ENCODE results near the gene MEI1.

The MEI1 gene

GRCh38 chr22:41831383-41831782 lies 132.1 kb downstream of the MEI1 start:
- peaks cover 5% of the 10 kb centered on the region; the same call in 1 of the 2 replicates for H3K36me3 ChIP-seq (replicated peaks; ENCODE audit: insufficient read depth, low read length)
- DNase-seq: peak; percentile 35
- H4K20me1 ChIP-seq (ENCODE audit: insufficient read depth, low read length): no peaks in the 10 kb centered on the region
- H3K4me3 ChIP-seq (ENCODE audit: low read length): no peak overlapping the region
- peaks cover 44% of the 10 kb centered on the region for H3F3A ChIP-seq (ENCODE audit: insufficient read depth, low read length)
- peak overlapping the region; percentile 87; the same call in 1 of the 2 replicates for H3K27ac ChIP-seq (ENCODE audit: low read length)
- H2AFZ ChIP-seq (ENCODE audit: low read length): no peak overlapping the region
- peak overlapping the region; percentile 95; the same call in 1 of the 2 replicates for H3K4me2 ChIP-seq (ENCODE audit: low read depth, low read length)
- peaks cover 40% of the 10 kb centered on the region for H3K79me2 ChIP-seq (ENCODE audit: low read length)
- no peaks in the 10 kb centered on the region for H3K9me2 ChIP-seq (replicated peaks; ENCODE audit: insufficient read depth, low read length)
- H3K27me3 ChIP-seq (replicated peaks; ENCODE audit: insufficient read depth, low read length): no peaks in the 10 kb centered on the region
- H3K9me3 ChIP-seq (replicated peaks; ENCODE audit: insufficient read depth, low read length): no peaks in the 10 kb centered on the region
- TF ChIP-seq, protein P1, sequence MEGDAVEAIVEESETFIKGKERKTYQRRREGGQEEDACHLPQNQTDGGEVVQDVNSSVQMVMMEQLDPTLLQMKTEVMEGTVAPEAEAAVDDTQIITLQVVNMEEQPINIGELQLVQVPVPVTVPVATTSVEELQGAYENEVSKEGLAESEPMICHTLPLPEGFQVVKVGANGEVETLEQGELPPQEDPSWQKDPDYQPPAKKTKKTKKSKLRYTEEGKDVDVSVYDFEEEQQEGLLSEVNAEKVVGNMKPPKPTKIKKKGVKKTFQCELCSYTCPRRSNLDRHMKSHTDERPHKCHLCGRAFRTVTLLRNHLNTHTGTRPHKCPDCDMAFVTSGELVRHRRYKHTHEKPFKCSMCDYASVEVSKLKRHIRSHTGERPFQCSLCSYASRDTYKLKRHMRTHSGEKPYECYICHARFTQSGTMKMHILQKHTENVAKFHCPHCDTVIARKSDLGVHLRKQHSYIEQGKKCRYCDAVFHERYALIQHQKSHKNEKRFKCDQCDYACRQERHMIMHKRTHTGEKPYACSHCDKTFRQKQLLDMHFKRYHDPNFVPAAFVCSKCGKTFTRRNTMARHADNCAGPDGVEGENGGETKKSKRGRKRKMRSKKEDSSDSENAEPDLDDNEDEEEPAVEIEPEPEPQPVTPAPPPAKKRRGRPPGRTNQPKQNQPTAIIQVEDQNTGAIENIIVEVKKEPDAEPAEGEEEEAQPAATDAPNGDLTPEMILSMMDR (IDR thresholded peaks at IDR 0.05; ENCODE audit: low read length): no peak
- TF ChIP-seq EZH2phosphoT487 (IDR thresholded peaks at IDR 0.05; ENCODE audit: low read length) (no peak), EZH2 (optimal IDR thresholded peaks at IDR 0.05; ENCODE audit: low read depth, low read length) (no peak)
- H3K9ac ChIP-seq (ENCODE audit: low read length): no peak overlapping the region
- H3K4me1 ChIP-seq (ENCODE audit: low read length): peaks cover 45% of the 10 kb centered on the region

DNA sequence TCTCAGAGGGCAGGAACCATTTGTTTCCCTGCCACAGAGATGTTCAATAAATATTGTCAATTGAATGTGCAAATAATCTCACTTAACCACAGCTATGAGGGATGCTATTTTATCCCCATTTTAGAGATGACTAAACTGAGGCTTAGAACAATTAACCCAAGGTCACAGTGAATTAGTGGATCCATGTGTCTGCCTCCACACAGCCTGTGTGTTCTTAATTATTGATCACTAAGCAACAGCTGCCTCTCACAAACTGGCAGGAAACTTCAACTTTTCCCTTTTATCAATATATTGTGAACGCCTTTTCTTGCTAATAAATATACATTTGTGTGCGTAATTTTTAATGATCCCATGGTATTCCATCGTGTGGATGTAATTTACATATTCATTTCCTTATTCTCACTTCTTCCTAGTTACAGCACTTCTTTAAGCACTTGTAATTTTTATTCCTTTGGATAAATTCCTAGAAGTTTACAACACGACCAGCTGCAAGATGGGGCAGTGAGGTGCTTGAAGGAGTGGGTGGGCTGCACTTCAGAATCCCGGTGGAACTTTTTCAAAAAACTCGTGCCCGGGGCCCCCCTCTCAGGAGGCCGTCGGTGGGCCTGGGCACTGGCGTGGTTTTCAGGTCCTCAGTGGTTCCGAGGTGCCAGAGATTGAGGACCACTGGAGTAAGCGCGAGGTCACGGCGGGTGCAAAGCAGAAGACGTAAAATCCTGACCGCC lies 132.7 kb downstream of the MEI1 start:
- H2AFZ ChIP-seq (ENCODE audit: low read length): peak overlapping the region; percentile 23; the same call in 1 of the 2 replicates
- H3F3A ChIP-seq (ENCODE audit: insufficient read depth, low read length): peaks cover 39% of the 10 kb centered on the region
- no peaks in the 10 kb centered on the region for H3K9me3 ChIP-seq (replicated peaks; ENCODE audit: insufficient read depth, low read length)
- peak overlapping the region; percentile 95 for H3K4me2 ChIP-seq (ENCODE audit: low read depth, low read length)
- TF ChIP-seq EZH2 (optimal IDR thresholded peaks at IDR 0.05; ENCODE audit: low read depth, low read length) (no peak), EZH2phosphoT487 (IDR thresholded peaks at IDR 0.05; ENCODE audit: low read length) (no peak)
- TF ChIP-seq, protein P1 (IDR thresholded peaks at IDR 0.05; ENCODE audit: low read length): no peak
- H3K27me3 ChIP-seq (replicated peaks; ENCODE audit: insufficient read depth, low read length): no peaks in the 10 kb centered on the region
- peaks cover 46% of the 10 kb centered on the region for H3K79me2 ChIP-seq (ENCODE audit: low read length)
- peaks cover 43% of the 10 kb centered on the region for H3K4me1 ChIP-seq (ENCODE audit: low read length)
- peak overlapping the region; percentile 89 for H3K9ac ChIP-seq (ENCODE audit: low read length)
- no peaks in the 10 kb centered on the region for H3K9me2 ChIP-seq (replicated peaks; ENCODE audit: insufficient read depth, low read length)
- peaks cover 10% of the 10 kb centered on the region; the same call in 1 of the 2 replicates for H3K36me3 ChIP-seq (replicated peaks; ENCODE audit: insufficient read depth, low read length)
- peak overlapping the region; percentile 67 for H3K4me3 ChIP-seq (ENCODE audit: low read length)
- peak; percentile 9 for DNase-seq
- peaks cover 5% of the 10 kb centered on the region; the same call in 1 of the 2 replicates for H4K20me1 ChIP-seq (ENCODE audit: insufficient read depth, low read length)
- H3K27ac ChIP-seq (ENCODE audit: low read length): peak overlapping the region; percentile 87

GRCh38 chr22:41832553-41833368 lies 133.5 kb downstream of the MEI1 start, which contains the start of gene SREBF2:
Gene SREBF2 (plus strand): TSS chr22:41833105. CDS start chr22:41833271, 166 bp downstream.
- Histone ChIP-seq H3K36me3 (replicated peaks; ENCODE audit: insufficient read depth, low read length) (peaks cover 10% of the 10 kb centered on the region; the same call in 1 of the 2 replicates), H4K20me1 (ENCODE audit: insufficient read depth, low read length) (peaks cover 6% of the 10 kb centered on the region; the same call in 1 of the 2 replicates), H3K4me3 (ENCODE audit: low read length) (peak within 1 kb of the TSS; percentile 71), H3K4me2 (ENCODE audit: low read depth, low read length) (peak within 1 kb of the TSS; percentile 95), H3K79me2 (ENCODE audit: low read length) (peaks cover 51% of the 10 kb centered on the region), H3K9me2 (replicated peaks; ENCODE audit: insufficient read depth, low read length) (no peaks in the 10 kb centered on the region), H3K9ac (ENCODE audit: low read length) (peak within 1 kb of the TSS; percentile 96), H3K27ac (ENCODE audit: low read length) (peak within 1 kb of the TSS; percentile 87), H2AFZ (ENCODE audit: low read length) (peak within 1 kb of the TSS; percentile 23; the same call in 1 of the 2 replicates), H3K4me1 (ENCODE audit: low read length) (peaks cover 35% of the 10 kb centered on the region), H3K9me3 (replicated peaks; ENCODE audit: insufficient read depth, low read length) (no peaks in the 10 kb centered on the region), H3K27me3 (replicated peaks; ENCODE audit: insufficient read depth, low read length) (no peaks in the 10 kb centered on the region), H3F3A (ENCODE audit: insufficient read depth, low read length) (peaks cover 32% of the 10 kb centered on the region)
- TF ChIP-seq EZH2phosphoT487 (IDR thresholded peaks at IDR 0.05; ENCODE audit: low read length) (no peak), EZH2 (optimal IDR thresholded peaks at IDR 0.05; ENCODE audit: low read depth, low read length) (no peak)
- TF ChIP-seq, protein P1 (IDR thresholded peaks at IDR 0.05; ENCODE audit: low read length): no peak
- peak; percentile 100 for DNase-seq
